GM19467 (cell line): Measurements from ENCODE around the gene SLC4A8.
"Not testable (repeated sequence)": the region's sequence is repeated elsewhere in the genome, so short reads cannot be mapped to it uniquely, and the experiment has no call there.

Experiments
- ATAC-seq: cut with Tn5 transposase; IDR thresholded peaks from one replicate; pipeline ENCODE4 v1.9.1; 2021; ENCODE audit warnings: mild to moderate bottlenecking, moderate library complexity; ENCODE audit not compliant: unreplicated experiment

SLC4A8 gene

DNA sequence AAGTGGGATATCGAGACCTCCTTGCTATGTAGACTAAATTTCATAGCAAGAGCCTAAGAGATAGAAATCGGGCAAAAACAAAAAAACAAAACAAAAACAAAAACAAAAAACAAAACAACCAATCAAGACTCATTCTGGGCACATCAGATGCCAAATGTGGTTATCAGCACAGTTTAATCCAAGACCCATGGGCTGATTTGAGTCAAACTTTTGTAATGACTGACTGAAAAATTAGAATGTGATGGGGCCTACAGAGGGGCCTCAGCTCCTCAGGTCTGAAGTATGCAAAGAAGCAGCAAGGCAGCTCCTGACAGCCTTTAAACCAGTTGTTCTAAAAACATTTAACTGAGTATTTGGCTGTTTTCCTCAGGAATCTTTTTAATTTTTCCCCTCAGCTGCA is 49.3 kb downstream of the SLC4A8 start:
- no peak for ATAC-seq

DNA sequence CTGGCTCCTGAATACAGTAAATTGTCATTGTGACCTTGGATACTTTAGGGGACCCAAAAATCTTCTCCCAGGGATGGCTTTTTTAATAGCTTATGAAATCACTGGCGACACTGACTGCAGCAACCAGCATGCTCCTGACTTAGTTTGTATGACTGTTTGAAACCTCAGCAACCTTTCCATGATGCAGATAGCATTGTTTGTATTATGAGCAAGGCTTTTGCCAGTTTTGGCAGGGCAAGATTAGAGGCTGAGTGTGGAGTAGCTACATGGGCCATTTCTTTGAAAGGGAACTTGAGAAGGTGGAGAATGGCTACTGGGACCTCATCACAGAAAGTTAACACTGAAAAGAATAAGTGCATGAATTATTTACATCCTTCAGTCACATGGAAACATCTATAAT is 50.9 kb downstream of the SLC4A8 start:
- no peak for ATAC-seq

DNA sequence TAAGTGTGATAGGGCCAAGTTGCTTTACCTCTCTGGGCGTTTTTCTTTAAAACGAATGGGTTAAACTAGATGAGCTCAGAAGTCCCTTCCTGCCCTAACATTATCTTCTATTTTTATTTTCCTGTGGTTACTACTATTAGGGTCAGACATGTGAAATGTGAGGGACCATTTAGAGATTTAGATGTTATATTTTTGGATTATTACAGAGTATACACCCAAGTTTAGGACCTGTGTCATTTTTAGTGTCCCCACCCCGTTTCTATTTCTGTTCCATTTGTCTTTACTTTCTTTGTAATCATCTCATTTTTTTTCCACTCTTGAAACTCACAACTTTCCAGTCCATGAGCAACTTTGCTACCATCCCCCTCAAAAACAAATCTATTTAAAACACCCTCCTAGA is 56.3 kb downstream of the SLC4A8 start:
- no peak for ATAC-seq

DNA sequence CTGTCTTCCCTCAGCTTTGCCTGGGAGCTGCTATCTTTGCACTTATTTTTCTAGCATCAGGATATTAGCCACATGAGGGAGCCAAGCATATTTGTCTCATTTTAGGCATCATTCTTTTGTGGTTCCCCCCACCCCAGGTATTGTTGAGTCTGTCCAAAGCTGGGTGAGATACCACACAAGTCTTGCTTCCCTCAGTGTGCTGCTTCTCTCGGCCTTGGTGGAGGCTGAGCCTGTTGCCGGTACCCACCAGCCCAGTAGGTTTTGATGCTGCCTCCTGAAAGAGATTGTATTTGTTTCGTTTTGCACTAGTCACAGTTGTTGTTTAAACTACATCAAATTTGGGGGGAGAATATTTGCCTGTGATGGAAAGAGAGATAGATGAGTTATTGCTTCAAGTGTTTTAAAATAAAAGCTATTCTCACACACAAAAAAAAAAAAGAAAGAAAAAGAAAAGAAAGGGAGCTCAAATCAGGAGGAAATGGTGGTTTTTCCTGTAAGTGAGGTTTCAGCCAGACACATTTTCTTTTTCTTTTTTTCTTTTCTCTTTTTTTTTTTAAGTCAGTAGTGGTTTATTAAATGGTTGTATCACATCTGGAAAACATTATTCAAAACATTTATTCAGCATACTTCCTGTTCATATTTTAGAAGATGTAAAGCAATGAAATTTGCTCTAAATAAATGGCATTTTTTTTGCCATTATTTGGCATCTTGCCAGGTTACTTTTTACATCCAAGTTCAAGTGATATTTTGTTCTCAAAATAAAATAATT is 58.5 kb downstream of the SLC4A8 start:
- no peak for ATAC-seq

DNA sequence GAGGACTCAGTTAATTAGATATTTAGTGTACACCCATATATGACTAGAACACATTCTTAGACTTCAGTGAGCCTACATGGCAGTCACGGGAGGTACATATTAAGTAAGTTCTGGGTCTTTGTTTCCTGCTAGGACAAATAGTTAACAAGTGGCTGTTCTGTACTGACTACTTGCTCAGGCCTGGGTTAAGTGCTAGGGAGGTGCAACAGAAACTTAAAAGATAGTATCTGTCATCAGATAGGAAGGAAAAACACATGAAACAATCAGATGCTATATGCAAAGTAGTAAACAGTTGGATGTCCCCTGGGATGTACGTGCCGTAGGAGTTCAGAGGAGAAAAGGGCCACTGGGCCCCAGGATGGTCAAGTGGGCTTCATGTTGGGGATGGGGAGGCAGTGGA is 59.5 kb downstream of the SLC4A8 start:
- ATAC-seq = no peak

DNA sequence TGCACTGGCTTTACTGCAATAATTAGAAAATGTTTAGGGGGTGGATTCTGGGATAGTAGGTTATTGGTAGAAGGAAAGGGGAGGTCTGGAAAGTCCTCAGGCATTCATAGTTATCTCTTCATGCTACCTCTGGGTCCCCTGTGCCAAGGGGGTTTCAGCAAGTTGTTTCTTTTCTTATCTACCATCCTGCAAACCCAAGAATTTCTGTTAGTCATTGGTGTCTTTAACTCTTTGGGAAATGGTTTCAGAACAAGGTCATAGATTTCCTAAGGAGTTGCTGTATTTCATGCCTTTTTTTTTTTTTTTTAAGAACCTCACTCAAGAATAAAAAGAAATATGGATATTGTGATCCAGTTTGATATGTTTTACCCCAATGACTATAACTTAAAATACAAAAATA is 63.6 kb downstream of the SLC4A8 start:
- no peak for ATAC-seq

DNA sequence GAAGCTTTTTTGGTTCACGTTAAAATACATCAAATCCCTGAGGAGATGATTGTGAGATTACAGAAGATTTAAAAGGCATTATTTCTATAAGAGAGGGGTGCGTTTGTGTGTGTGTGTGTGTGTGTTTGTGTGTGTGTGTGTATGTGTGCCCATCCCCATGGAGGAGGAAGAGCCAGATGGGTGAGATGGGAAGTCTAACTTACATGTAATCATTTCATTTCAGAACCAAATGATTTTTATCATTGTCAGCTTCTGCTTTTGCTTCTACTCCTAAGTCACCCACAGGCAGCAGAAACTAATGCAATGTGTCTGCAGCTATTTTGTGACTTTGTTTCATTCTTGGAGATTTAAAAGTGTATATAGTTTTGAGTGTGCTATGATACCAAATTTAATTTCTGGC is 68.7 kb downstream of the SLC4A8 start:
- ATAC-seq = no peak

DNA sequence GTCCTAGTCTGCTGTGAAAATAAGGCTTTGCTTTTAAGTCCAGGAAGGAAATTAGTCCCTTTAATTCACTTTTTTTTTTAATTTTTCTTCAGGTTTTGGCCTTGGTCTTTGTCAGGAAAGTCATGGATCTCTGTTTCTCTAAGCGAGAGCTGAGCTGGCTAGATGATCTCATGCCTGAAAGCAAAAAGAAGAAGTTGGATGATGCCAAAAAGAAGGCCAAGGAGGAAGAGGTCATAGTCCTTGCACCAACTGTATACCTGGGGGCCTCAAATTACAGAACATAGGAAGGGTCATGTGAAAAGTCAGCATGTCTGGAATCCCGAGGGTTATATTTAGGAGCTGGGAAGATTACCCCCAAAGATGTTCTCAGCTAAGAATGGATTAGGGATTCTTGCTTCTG is 72.3 kb downstream of the SLC4A8 start:
- ATAC-seq = no peak

DNA sequence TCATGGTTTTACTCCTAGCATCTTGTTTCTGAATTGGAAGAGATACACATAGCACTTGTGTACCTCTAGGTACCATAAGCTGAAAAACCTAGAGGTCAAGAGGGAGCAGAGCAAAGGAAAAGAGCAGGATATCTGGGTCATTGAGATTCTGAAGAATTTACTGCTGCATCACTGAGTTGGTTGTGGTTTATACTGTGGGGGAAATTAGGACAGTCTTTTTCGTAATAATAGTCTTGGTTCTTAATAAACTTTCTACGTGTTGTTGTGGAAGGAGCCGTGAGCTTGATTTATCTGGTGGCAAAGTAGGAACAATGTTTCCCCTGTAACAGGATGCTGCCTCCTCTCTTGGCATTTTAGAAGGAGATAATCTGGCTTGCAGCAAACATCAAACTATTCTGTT is 80.2 kb downstream of the SLC4A8 start:
- ATAC-seq = no peak

DNA sequence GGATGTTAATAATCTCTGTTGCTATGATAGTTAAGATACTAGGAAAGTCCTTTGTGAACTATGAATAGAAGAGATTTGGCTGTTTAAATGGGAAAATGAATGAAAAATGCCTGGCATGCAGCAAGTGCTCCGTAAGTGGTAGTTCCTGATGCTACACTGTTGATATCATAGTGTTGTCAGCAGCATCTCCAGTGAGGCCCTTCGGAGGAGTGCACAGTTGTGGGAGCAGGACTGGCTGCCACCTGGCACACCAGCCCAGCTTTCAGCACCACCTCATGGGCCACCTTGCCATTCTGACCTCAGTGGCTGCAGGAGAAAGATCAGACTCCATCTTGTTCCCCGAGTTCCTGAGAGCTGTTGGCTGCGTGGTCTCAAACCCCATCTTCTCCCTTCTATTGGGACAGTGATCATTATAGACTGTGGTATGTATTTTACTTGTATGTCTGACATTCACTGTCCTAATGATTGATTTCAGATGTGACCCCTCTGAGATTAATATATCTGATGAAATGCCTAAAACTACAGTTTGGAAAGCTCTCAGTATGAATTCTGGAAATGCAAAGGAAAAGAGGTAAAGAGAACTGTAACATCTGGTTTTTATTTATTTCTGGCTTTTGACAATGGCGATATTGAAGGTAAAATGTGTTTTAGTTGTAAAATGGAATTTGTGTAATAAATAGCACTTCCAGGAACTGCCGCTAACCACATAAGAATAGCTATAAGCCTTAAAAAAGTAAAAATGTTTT is 80.9 kb downstream of the SLC4A8 start:
- no peak for ATAC-seq

DNA sequence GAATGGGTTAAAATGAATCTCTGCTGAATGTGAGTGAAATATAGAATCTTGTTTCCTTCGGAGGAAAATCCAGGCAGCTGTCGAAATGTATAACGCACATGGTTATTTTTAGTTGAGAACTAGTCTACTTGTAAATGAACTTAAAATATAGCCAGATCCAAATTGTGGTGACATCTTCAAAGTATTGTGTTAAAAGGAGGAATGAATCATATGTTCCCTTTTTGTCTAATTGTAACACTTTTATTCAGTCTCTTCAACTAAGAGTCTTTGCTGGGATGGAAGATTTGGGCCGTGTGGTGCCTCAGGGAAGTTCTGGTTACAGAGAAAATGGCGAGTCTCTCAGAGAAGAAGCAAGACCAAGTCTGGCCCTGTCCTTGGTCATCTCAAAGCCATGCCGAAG is 82.5 kb downstream of the SLC4A8 start:
- ATAC-seq = no peak

DNA sequence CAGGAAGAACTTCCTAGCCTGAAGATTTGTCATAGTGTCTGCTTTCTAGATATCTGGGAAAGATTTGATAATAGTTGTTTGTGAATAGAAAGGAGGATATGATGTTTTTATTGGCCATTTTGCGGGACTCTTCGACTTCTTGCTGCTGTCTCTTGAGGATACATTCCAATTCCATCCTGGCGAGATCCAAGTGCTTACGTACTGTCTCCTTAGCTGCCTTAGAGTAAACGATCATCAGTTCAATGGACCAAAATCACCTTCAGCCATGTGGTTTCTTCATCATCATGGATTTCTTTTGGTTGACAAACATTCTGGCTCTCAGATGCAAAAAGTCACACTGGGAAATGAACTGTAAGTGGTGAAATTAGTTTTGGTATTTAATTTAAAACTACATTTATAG is 83.7 kb downstream of the SLC4A8 start:
- no peak for ATAC-seq

DNA sequence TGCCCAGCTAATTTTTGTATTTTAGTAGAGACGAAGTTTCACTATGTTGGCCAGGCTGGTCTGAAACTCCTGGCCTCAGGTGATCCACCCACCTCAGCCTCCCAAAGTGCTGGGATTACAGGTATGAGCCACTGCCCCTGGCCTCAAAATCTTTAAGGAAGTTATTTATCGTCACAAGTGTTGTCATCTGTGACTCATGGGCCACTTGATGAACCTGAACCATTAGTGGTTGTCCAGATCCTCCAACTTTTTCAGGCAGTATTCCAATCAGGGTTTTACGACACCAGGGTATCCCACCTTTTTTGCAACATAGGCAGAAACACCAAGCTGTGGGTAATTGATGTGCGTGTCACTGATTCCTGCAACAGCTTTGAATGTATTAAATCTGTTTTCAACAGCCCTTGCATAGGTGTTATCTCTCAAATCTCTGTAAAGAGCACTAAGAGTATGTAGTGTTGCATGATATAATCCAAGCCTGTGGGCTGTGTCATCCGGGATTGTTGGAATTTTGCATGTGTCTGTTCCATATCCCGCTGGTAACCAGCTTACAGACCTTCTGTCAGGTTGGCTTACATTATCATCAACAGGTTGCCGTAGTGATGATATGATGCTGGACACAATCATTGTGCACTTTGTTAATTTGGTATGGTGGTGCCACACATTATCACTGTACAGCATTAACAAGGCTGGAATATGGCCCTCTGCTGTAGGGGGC is 87.1 kb downstream of the SLC4A8 start:
- no peak for ATAC-seq

DNA sequence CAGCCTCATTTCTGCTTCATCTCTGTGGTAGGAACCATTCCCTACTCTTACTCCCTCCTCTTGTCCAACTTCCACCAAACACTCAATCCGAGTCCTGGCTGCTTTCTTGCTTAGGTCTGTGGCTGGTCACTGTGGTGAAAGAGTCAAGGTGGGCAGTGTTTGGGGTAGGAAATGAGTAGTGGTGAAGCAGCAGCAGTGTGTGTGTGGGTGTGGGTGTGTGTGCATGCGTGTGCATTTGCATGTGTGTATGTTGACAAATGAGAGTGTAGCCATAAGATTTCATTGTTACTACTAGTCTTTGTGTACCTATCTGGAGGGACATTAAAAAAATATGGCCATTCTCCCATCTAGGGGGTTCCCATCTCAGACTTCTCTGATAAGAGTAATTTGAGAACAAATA is 87.8 kb downstream of the SLC4A8 start:
- ATAC-seq = no peak

DNA sequence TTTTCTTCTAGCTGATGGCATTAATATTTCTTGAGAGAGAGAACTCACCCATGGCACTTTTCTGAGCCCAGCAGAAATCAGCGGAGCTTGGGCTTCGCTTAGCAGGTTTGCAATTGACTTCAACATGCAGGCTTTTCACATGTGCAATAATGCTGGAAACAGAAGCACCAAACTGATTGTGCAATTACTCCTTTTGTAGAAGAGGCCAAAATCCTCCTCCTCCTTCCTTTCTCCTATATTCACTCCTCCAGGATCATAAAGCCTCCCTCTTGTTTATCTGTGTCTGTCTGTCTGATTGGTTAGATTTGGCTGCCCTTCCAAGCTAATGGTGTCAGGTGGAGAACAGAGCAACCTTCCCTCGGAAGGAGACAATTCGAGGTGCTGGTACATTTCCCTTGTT is 90.4 kb downstream of the SLC4A8 start:
- ATAC-seq = not testable (repeated sequence)

DNA sequence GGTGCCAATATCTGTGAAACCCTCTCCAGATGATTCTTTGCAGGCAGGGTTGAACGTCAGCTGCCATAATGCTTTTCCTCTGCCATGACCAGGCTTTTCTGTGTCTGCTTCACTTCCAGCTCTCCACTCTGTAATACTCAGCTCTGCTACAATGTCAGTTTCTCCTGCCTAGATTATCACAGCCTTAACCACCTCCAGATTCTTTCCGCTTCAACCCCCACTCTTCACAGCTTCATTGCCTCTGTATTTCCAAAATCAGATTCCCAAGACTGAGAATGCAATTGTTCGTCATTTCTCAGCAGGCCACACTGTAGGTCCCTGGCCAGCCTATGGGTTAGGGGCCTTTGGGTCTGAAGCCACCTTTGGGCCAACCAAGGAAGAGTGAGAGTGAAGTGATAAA is 92.7 kb downstream of the SLC4A8 start:
- no peak for ATAC-seq

DNA sequence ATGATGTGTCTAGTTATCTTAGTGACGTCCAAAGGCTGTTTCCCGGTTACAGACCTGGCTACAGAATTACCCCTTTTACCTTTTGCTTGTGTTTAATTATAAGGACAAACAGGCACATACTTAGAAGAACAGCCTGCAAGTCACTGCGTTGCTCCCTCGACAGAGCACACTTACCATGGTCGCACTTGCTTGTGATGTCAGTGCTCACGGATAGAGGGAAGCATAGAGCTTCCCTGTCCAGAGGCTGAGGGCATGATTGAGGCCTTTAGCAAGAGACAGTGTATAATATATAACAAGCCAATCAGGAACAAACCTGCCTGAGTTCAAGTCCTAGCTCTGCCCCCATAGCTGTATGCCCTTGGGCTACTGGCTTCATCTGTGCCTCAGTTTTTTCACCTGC is 93.2 kb downstream of the SLC4A8 start:
- ATAC-seq = no peak

DNA sequence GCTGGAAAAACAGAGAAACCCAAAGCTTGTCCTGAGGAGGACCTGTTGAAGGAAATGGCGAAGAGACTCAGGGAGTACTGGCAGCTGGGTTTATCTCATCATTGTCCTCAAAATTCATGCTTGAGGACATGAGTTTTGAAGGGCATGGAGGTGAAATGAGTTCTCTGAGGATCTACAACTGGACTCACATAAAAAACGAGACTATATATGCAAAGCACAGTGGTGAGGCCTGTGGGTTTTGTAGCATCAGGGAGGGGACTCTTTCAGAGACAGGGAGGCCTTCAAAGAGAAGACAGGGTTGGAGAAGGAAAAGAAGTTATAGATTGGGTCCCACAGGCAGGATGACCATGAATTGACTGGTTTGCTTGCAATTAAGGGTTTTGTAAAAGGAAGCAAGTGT is 95.1 kb downstream of the SLC4A8 start:
- ATAC-seq = no peak

DNA sequence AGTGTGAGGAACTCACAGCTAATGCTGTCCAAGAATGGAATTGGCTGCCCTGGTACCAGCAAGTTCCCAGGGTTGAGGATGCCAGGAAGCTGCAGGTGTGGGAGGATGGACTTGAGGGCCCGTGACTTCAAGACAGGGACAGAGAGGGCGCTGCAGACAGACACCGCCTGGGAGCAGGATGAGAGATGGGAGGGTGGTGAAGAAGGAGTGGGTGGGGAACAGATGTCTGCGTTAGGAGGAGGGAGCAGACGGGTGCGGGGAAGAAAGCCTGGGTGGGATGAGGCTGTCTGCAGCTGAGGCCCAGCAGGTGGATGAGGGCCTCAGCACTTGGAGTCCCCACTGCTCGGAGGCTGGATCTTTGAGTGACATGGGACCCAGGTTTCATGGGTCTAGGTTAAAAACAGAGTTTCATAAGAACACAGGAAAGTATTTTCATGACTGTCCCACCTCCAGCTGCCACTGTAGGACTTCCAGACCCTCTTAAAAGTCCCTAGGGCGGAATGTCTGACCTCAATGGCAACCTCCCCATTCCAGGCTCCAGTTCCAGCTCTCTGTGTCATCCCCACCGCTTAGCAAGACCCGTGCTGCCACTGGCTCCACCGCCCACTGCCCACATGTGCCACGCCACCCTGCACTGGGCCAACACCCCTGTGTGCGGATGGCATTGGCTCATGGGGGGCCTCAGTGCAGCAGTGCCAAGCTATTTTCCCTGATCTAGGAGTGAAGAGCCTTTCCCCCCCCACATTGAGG is 96.1 kb downstream of the SLC4A8 start:
- ATAC-seq = no peak

DNA sequence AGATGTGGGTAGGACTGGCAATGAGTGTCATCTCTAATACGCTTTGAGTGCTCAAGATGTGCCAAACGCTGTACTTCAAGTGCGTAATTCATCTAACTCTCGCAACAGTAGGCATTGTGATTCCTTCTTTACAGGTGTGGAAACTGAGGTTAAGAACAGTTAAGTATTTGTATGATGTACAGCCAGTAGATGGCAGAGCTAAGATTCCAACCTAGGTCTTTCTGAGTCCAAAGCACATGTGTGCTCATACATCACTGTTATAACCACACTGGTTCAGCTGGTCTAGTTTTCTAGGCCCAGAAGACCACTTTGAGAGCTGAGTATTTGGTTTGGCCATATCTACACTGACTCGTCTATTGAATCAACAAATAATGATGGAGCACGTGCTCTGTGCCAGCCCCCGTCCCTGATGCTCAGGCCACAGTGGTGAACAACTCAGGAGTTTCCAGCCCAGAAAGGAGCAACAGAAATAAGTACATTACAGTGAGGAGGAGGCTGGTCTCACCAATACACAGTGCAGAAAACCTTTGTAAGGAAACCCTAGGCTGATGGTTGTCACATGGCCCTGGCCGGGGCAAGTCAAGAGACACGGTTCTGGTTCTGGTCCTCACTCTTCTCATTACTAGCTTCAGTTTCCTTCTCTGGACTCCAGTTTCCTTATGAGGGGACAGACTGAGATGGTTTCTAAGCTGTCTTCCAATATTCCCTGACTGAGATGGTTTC is 97.1 kb downstream of the SLC4A8 start:
- ATAC-seq = no peak

DNA sequence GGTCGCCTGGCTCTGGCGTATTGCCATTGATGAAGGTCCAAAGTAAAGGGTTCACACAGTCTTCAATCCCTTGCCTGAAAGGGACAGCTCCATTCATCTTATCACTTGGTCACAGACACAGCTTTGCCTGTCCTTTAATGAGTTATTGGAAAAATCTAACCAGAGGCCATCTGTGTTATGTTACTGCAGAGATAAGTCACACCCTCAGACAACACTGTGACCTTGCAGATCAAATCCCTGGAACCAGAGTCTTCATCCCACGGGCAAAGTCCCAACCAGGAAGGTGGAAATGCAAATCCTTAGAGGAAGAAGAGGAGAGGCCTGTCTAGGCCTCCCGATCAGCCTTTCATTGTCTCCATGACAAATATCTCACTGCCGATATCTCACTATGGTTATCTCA is 98.1 kb downstream of the SLC4A8 start:
- no peak for ATAC-seq
